Suprapubic skin (tissue), 4 donors: Measurements from ENCODE around the gene RIC8A. TPM values are rescaled to one million over a fixed set of nuclear protein-coding genes. Genes with fewer than 3 reads are reported as not detected.
A peak's percentile ranks its signal among the peaks of the same experiment; 100 is the strongest.
"Not testable (repeated sequence)": the region's sequence is repeated elsewhere in the genome, so short reads cannot be mapped to it uniquely, and the experiment has no call there.

Experiments
- DNase-seq, 2 donors: peaks; one replicate each; pipeline ENCODE4 v3.0.0-alpha.2; 2019; ENCODE audit warnings: low spot score in 2 of 2
- H3K27ac ChIP-seq: fragments of 200-600 bp; sonication (generic); one replicate; pipeline ENCODE4 v1.5.1; 2019
- H3K27me3 ChIP-seq: fragments of 200-600 bp; sonication (generic); one replicate; pipeline ENCODE4 v1.5.1; 2019
- H3K36me3 ChIP-seq: fragments of 200-600 bp; sonication (generic); one replicate; pipeline ENCODE4 v1.5.1; 2019
- H3K4me1 ChIP-seq: fragments of 200-600 bp; sonication (generic); one replicate; pipeline ENCODE4 v1.5.1; 2019
- H3K4me3 ChIP-seq: fragments of 200-600 bp; sonication (generic); one replicate; pipeline ENCODE4 v1.5.1; 2019; ENCODE audit warnings: mild to moderate bottlenecking
- H3K9me3 ChIP-seq: fragments of 200-600 bp; sonication (generic); one replicate; pipeline ENCODE4 v1.5.1; 2019
- EP300 ChIP-seq: sonication (generic); formaldehyde crosslinking; IDR thresholded peaks from one replicate; pipeline ENCODE4 v1.6.1; 2017; ENCODE audit warnings: antibody characterized with exemption
- POLR2A ChIP-seq, 2 donors: fragments of 450-650 bp; IDR thresholded peaks; one replicate each; pipeline ENCODE4 v1.6.1; 2017; ENCODE audit warnings: antibody characterized with exemption in 2 of 2, mild to moderate bottlenecking in 2 of 2, moderate library complexity in 2 of 2
- POLR2AphosphoS5 ChIP-seq, 3 donors: sonication (generic); formaldehyde crosslinking; IDR thresholded peaks; one replicate each; pipeline ENCODE4 v1.6.1; 2017; ENCODE audit warnings: antibody characterized with exemption in 3 of 3
- WGBS: methylation state at CpG from one replicate; pipeline ENCODE4 v1.1.5; 2018; 5-methylcytosine and 5-hydroxymethylcytosine counted together
- total RNA-seq, 4 donors: library from RNA; depleted of rRNA; stranded (reverse); fragments of >200 nt; gene quantifications; one replicate each; pipeline ENCODE4 v1.1.0, GENCODE V29; 2016
- TF ChIP-seq, protein P1 (sequence below), 2 donors: fragments of 200-600 bp in 1 of 2; fragments of 450-650 bp in 1 of 2; sonication (generic) in 1 of 2; IDR thresholded peaks; one replicate each; pipeline ENCODE4 v1.5.1; 2016 to 2019; ENCODE audit warnings: antibody characterized with exemption in 2 of 2, mild to moderate bottlenecking in 1 of 2, moderate library complexity in 1 of 2

The RIC8A gene
- total RNA-seq, 4 donors from 2014 or later: 62.4 to 90.1 (median 80.9) TPM

DNA sequence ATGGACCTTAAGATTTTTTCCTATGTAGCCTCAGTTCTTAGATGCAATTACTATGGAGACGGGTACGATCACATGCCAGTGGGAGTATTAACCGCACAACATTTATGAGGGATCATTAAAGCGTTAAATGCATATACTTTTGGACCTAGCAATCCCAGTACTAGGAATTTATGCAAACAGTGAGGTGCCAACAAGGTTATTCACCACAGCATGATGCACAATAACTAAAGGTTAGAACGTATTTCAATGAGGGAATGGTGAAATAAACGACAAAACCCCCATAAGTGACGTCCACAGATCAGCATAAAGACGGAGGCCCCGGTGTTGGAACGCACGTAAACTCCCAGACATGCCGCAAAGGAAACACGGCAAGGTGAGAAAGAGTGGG is 28.1 kb downstream of the RIC8A start:
- peaks cover 22% of the 10 kb centered on the region for H3K4me1 ChIP-seq
- no peaks in the 10 kb centered on the region for H3K9me3 ChIP-seq
- H3K27ac ChIP-seq: peak overlapping the region; percentile 92
- peak overlapping the region; percentile 82 for H3K4me3 ChIP-seq
- TF ChIP-seq POLR2A (IDR thresholded peaks at IDR 0.05) (no peak), POLR2AphosphoS5 (IDR thresholded peaks at IDR 0.05) (no peak), EP300 (no peak)
- TF ChIP-seq, protein P1, sequence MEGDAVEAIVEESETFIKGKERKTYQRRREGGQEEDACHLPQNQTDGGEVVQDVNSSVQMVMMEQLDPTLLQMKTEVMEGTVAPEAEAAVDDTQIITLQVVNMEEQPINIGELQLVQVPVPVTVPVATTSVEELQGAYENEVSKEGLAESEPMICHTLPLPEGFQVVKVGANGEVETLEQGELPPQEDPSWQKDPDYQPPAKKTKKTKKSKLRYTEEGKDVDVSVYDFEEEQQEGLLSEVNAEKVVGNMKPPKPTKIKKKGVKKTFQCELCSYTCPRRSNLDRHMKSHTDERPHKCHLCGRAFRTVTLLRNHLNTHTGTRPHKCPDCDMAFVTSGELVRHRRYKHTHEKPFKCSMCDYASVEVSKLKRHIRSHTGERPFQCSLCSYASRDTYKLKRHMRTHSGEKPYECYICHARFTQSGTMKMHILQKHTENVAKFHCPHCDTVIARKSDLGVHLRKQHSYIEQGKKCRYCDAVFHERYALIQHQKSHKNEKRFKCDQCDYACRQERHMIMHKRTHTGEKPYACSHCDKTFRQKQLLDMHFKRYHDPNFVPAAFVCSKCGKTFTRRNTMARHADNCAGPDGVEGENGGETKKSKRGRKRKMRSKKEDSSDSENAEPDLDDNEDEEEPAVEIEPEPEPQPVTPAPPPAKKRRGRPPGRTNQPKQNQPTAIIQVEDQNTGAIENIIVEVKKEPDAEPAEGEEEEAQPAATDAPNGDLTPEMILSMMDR (IDR thresholded peaks at IDR 0.05): no peak
- no peak for DNase-seq
- peaks cover 19% of the 10 kb centered on the region for H3K36me3 ChIP-seq
- 0% methylated on average over 13 of the region's 13 CpGs for WGBS
- no peaks in the 10 kb centered on the region for H3K27me3 ChIP-seq

DNA sequence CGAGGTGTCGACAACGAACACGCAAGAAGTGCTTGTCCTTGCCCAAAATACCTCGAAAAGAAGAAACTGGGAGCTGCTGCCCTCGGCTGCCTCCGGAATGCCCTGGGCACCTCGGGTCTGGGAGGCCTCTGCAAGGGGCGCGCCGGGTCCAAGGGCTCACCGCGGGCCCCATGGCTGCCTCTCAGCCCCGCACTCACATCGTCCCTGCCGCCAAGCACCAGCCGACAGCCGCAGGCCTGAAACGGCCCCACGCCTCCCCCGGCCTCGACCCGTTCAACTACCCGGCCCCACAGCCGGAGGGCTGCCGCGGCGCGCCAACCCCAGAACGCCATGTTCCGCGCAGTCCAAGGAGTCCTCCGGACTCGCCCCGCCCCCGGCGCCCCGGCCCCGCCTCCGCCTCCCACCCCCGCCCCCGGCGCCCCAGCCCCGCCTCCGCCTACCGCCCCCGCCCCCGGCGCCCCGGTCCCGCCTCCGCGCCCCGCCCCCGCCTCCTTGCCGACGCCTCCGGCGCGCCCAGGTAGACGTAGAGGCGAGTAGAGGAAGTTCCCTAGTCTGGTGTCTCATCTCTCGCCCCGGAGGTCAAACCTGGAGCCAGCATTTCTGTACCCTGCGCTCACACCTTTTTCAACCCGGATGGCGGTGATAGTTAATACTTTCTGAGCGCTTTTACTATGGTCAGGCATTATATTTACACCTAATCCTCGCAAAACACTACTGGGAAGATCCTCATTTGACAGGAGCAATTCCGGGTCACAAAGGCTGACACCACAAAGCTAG is 28.7 kb downstream of the RIC8A start, which contains the start of gene SIRT3:
TSS of gene SIRT3 (minus strand) at position 346 of the 777 bp plus-strand sequence. CDS start at position 332, 14 bp downstream.
- no peaks in the 10 kb centered on the region for H3K9me3 ChIP-seq
- DNase-seq: peak; percentile 88 to 90
- TF ChIP-seq POLR2A (IDR thresholded peaks at IDR 0.05) (no peak), POLR2AphosphoS5 (IDR thresholded peaks at IDR 0.05) (no peak), EP300 (no peak)
- TF ChIP-seq, protein P1 (IDR thresholded peaks at IDR 0.05): no peak
- H3K27me3 ChIP-seq: no peaks in the 10 kb centered on the region
- H3K4me3 ChIP-seq: peak within 1 kb of the TSS; percentile 82
- peaks cover 22% of the 10 kb centered on the region for H3K4me1 ChIP-seq
- peak within 1 kb of the TSS; percentile 92 for H3K27ac ChIP-seq
- 0% methylated on average over 16 of the region's 70 CpGs for WGBS
- peaks cover 23% of the 10 kb centered on the region for H3K36me3 ChIP-seq

DNA sequence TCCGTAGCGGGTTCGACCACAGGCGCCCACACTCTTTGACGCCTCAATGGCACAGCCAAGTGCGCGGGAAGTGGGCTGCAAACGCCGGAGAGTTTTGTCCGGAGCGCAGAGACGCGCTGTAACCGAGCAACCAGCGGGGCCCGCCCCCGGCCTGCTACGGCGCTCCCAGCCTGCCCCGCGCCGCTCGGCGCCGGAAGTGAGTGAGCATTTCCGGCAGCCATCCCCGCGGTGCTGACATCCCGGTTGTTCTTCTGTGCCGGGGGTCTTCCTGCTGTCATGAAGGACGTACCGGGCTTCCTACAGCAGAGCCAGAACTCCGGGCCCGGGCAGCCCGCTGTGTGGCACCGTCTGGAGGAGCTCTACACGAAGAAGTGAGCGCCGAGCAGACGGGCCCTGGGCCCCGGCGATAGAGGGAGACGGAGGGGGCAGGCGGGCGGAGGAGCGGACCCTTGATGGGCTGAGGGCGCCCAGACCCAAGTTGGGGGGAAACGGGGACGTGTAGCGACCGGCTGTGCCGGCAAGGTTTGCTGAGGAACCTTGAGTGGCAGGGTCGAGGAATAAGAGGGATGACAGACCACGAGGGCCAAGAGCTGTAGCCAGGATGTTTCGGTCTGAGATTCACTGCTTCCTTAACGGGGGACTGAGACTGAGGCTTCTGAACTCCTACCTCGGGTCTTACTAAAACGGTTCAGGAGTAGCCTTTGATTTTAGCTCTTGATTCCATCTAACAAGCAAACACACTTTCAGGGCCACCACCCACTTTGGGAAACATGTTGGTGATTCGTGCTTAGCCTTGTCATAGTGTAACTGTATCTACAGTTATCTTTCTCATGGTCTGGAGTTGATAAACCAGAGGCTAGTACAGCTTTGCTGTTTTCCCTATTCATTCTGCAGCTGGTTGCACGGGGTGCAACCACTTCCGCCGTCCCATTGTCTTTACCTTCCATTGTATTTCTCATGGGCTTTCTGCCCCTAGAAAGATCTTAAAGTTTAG is 29.6 kb downstream of the RIC8A start, which contains the start of gene PSMD13:
TSS of gene PSMD13 (plus strand) at position 203 of the 994 bp plus-strand sequence. CDS start at position 277, 74 bp downstream.
- peak; percentile 90 to 91 for DNase-seq
- Histone ChIP-seq H3K9me3 (no peaks in the 10 kb centered on the region), H3K27ac (peak within 1 kb of the TSS; percentile 92), H3K36me3 (peaks cover 26% of the 10 kb centered on the region), H3K4me1 (peaks cover 22% of the 10 kb centered on the region), H3K4me3 (peak within 1 kb of the TSS; percentile 82), H3K27me3 (no peaks in the 10 kb centered on the region)
- TF ChIP-seq EP300 (no peak), POLR2A (IDR thresholded peaks at IDR 0.05) (peak in 1 of 2 donors; percentile 67), POLR2AphosphoS5 (IDR thresholded peaks at IDR 0.05) (peak in 1 of 3 donors; percentile 4)
- TF ChIP-seq, protein P1 (IDR thresholded peaks at IDR 0.05): no peak
- WGBS: 4% methylated on average over 23 of the region's 62 CpGs

DNA sequence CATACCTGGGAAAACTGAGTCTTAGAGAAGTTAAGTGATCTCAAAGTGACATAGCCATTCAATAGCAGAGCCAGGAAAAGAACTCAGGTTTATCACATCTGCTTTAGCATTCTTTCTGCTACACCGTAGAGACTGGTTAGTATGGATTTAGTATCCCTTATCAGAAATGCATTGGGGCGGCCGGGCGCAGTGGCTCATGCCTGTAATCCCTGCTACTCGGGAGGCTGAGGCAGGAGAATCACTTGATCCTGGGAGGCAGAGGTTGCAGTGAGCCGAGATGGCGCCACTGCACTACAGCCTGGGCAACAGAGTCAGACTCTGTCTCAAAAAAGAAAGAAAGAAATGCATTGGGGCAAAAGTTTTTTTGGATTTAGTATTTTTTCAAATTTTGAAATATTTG is 30.8 kb downstream of the RIC8A start:
- not testable (repeated sequence) for H3K27ac ChIP-seq, H3K27me3 ChIP-seq, H3K9me3 ChIP-seq
- H3K36me3 ChIP-seq: peaks cover 30% of the 10 kb centered on the region
- WGBS: 85% methylated on average over 7 of the region's 7 CpGs
- peaks cover 22% of the 10 kb centered on the region for H3K4me1 ChIP-seq
- peak in 1 of 2 donors; percentile 40 for DNase-seq
- peak overlapping the region; percentile 82 for H3K4me3 ChIP-seq

DNA sequence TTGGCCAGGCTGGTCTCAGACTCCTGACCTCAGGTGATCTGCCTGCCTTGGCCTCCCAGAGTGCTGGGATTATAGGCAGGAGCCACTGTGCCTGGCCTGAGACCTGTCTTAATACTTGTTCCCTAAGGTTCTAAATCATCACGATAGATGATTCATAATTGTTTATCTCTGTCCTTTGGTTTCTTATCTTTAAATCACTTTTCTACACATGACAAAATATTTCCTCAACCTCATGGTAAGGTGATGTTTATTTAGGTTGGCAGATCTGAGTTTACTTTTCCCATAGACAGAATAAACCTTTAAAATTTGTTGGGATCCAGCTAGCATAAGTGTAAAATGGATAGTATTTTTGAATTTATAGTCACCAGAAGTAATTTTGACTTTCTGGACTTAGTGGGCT is 32.8 kb downstream of the RIC8A start:
- H3K27me3 ChIP-seq: no peaks in the 10 kb centered on the region
- no peak overlapping the region for H3K4me3 ChIP-seq
- H3K9me3 ChIP-seq: no peaks in the 10 kb centered on the region
- DNase-seq: no peak
- 46% methylated on average over 1 of the region's 1 CpG for WGBS
- TF ChIP-seq POLR2AphosphoS5 (IDR thresholded peaks at IDR 0.05) (no peak), POLR2A (IDR thresholded peaks at IDR 0.05) (no peak), EP300 (no peak)
- TF ChIP-seq, protein P1 (IDR thresholded peaks at IDR 0.05): no peak
- H3K27ac ChIP-seq: no peak overlapping the region
- H3K36me3 ChIP-seq: peaks cover 48% of the 10 kb centered on the region
- peaks cover 15% of the 10 kb centered on the region for H3K4me1 ChIP-seq
